ENCODE measurements around the gene C17orf58.
"Not testable (repeated sequence)": the region's sequence is repeated elsewhere in the genome, so short reads cannot be mapped to it uniquely, and the experiment has no call there.

Gene C17orf58

GRCh38 chr17:67999291-67999911 is 3.1 kb upstream of the C17orf58 start:
- DNase-seq: no peak

GRCh38 chr17:67998466-67998865 is 2.2 kb upstream of the C17orf58 start:
- DNase-seq: no peak

GRCh38 chr17:67995570-67996263 is 552 bp downstream of the C17orf58 start:
- peak; percentile 54 for DNase-seq

- peak; percentile 28 for DNase-seq
Observed at GRCh38 chr17:67994817-67995569, 1.3 kb downstream of the C17orf58 start.

GRCh38 chr17:67993998-67994361 is 2.3 kb downstream of the C17orf58 start:
- DNase-seq: no peak

- peak; percentile 91 for DNase-seq
Observed at GRCh38 chr17:67993153-67993997, 2.9 kb downstream of the C17orf58 start.

GRCh38 chr17:67992548-67993152 is 3.6 kb downstream of the C17orf58 start:
- DNase-seq: peak; percentile 33

- no peak for DNase-seq
Observed at GRCh38 chr17:67990909-67991308, 5.4 kb downstream of the C17orf58 start.

GRCh38 chr17:67983383-67983688 is 12.9 kb downstream of the C17orf58 start:
- DNase-seq: no peak

GRCh38 chr17:67982686-67983382 is 13.4 kb downstream of the C17orf58 start:
- no peak for DNase-seq

GRCh38 chr17:67982034-67982640 is 14.1 kb downstream of the C17orf58 start:
- DNase-seq: no peak

GRCh38 chr17:67980883-67981282 is 15.4 kb downstream of the C17orf58 start:
- not testable (repeated sequence) for DNase-seq

GRCh38 chr17:67980456-67980855 is 15.8 kb downstream of the C17orf58 start:
- DNase-seq: no peak

GRCh38 chr17:67976306-67976705 is 20.0 kb downstream of the C17orf58 start:
- not testable (repeated sequence) for DNase-seq

- no peak for DNase-seq
Observed at GRCh38 chr17:67974598-67975066, 21.6 kb downstream of the C17orf58 start.

- no peak for DNase-seq
Observed at GRCh38 chr17:67974185-67974584, 22.1 kb downstream of the C17orf58 start.

- no peak for DNase-seq
Observed at GRCh38 chr17:67970783-67971182, 25.5 kb downstream of the C17orf58 start.

- peak; percentile 44 for DNase-seq
Observed at GRCh38 chr17:67963145-67963572, 33.1 kb downstream of the C17orf58 start.

- not testable (repeated sequence) for DNase-seq
Observed at GRCh38 chr17:67962156-67962555, 34.1 kb downstream of the C17orf58 start.

GRCh38 chr17:67960276-67960675 is 36.0 kb downstream of the C17orf58 start:
- DNase-seq: not testable (repeated sequence)

GRCh38 chr17:67959510-67959909 is 36.8 kb downstream of the C17orf58 start:
- no peak for DNase-seq

All from right hindlimb (tissue), 1 donor.